GM12878 (cell line): ENCODE results near the gene SLC44A3. TPM values are rescaled to one million over a fixed set of nuclear protein-coding genes. Genes with fewer than 3 reads are reported as not detected.

Experiments used
- ATAC-seq: fragments of 200-7000 bp; cut with Tn5 transposase; 3 replicates; pipeline ENCODE4 v1.9.1; 2020; ENCODE audit warnings: mild to moderate bottlenecking, moderate library complexity
- BruUV-seq: library from RNA; stranded (reverse); fragments of 400-500 nt; replicated peaks from 2 replicates; lab custom pipeline; 2021; lab: Mats Ljungman, UMichigan
- CTCF ChIA-PET: fragments of 300-600 bp; sonication (Branson Sonifier 250); formaldehyde crosslinking; extraction: SDS; loops from one replicate; lab custom pipeline; 2021; ENCODE audit warnings: inconsistent platforms; lab: Yijun Ruan, JAX
- POLR2A ChIA-PET: fragments of 350-600 bp; formaldehyde crosslinking; extraction: SDS; loops from one replicate; lab custom pipeline; 2021; ENCODE audit warnings: inconsistent platforms; lab: Charles Lee
- RAD21 ChIA-PET: fragments of 300-600 bp; sonication (Branson Sonifier 250); formaldehyde crosslinking; loops from one replicate; lab custom pipeline; 2023; ENCODE audit warnings: antibody characterized with exemption; ENCODE audit not compliant: unreplicated experiment; lab: Charles Lee
- SMC1A ChIA-PET: fragments of 300-600 bp; sonication (Branson Sonifier 250); formaldehyde crosslinking; loops from one replicate; lab custom pipeline; 2023; ENCODE audit not compliant: unreplicated experiment, uncharacterized antibody; lab: Charles Lee
- DNase-seq: peaks from one replicate; pipeline ENCODE4 v3.0.0-alpha.2; 2011; ENCODE audit warnings: low read depth, low spot score
- FAIRE-seq: peaks from 3 replicates; lab custom pipeline; 2011; peaks lifted over from hg19 to GRCh38; lab: Jason Lieb, UNC
- H2AFZ ChIP-seq: 2 replicates; pipeline ENCODE4 v1.6.0; 2011; ENCODE audit warnings: low read depth, low read length, control low read depth; ENCODE audit not compliant: control insufficient read depth
- H3K27ac ChIP-seq: 2 replicates; pipeline ENCODE4 v1.5.1; 2011; ENCODE audit warnings: control low read depth; ENCODE audit not compliant: control insufficient read depth, insufficient read depth
- H3K27me3 ChIP-seq, 2 experiments: replicated peaks in 1 of 2; 2 replicates each; pipeline versions ENCODE4 v1.6.0 to v1.6.1; 2011; ENCODE audit warnings: low read length in 1 of 2; ENCODE audit not compliant: control insufficient read depth in 2 of 2, insufficient read depth in 2 of 2
- H3K36me3 ChIP-seq, 2 experiments: 2 replicates each; pipeline ENCODE4 v1.5.1; 2011; ENCODE audit warnings: low read length in 1 of 2; ENCODE audit not compliant: control insufficient read depth in 2 of 2, insufficient read depth in 2 of 2
- H3K4me1 ChIP-seq: 2 replicates; pipeline ENCODE4 v1.6.1; 2011; ENCODE audit warnings: mild to moderate bottlenecking, low read length, moderate library complexity, mixed read lengths; ENCODE audit not compliant: control insufficient read depth, insufficient read depth
- H3K4me2 ChIP-seq: 2 replicates; pipeline ENCODE4 v1.6.0; 2011; ENCODE audit warnings: control low read depth; ENCODE audit not compliant: control insufficient read depth, insufficient read depth
- H3K4me3 ChIP-seq: fragments of 200-600 bp; sonication (generic); 2 replicates; pipeline ENCODE4 v1.5.1; 2016
- H3K79me2 ChIP-seq: 2 replicates; pipeline ENCODE4 v1.6.0; 2011; ENCODE audit warnings: low read length; ENCODE audit not compliant: control insufficient read depth, insufficient read depth
- H3K9ac ChIP-seq: 2 replicates; pipeline ENCODE4 v1.8.0; 2011; ENCODE audit warnings: low read length, control low read depth, mixed read lengths; ENCODE audit not compliant: control insufficient read depth, insufficient read depth
- H3K9me3 ChIP-seq: replicated peaks from 3 replicates; pipeline ENCODE4 v1.5.1; 2011; ENCODE audit warnings: mild to moderate bottlenecking, low read length; ENCODE audit not compliant: control insufficient read depth, insufficient read depth
- H4K20me1 ChIP-seq: 2 replicates; pipeline ENCODE4 v1.6.0; 2011; ENCODE audit not compliant: control insufficient read depth, insufficient read depth
- BCL11A ChIP-seq: IDR thresholded peaks from 2 replicates; pipeline ENCODE4 v1.6.1; 2011; ENCODE audit warnings: low read depth, low read length
- BCLAF1 ChIP-seq: fragments of 450-650 bp; IDR thresholded peaks from 2 replicates; pipeline ENCODE4 v1.6.1; 2017; ENCODE audit warnings: antibody characterized with exemption, mild to moderate bottlenecking, moderate library complexity
- BMI1 ChIP-seq: fragments of 450-650 bp; IDR thresholded peaks from 2 replicates; pipeline ENCODE4 v1.6.1; 2016; ENCODE audit warnings: mild to moderate bottlenecking, moderate library complexity, borderline replicate concordance
- CBX3 ChIP-seq: fragments of 200-600 bp; sonication (generic); IDR thresholded peaks from 2 replicates; pipeline ENCODE4 v1.6.1; 2016; ENCODE audit warnings: low read depth, borderline replicate concordance
- CHD2 ChIP-seq: IDR thresholded peaks from 2 replicates; pipeline ENCODE4 v1.6.1; 2011; ENCODE audit warnings: low read depth, low read length, improper control_type of control experiment, borderline replicate concordance
- CTCF ChIP-seq, 3 experiments: IDR thresholded peaks in 2 of 3; conservative IDR thresholded peaks in 1 of 3; 2 replicates each; pipeline ENCODE4 v1.5.1; 2011; ENCODE audit warnings: low read depth in 3 of 3, low read length in 3 of 3, mild to moderate bottlenecking in 3 of 3, control low read depth in 2 of 3, moderate library complexity in 2 of 3, inconsistent platforms in 1 of 3, mixed read lengths in 1 of 3; ENCODE audit not compliant: control insufficient read depth in 2 of 3, insufficient read depth in 1 of 3; ENCODE audit errors: extremely low read depth in 1 of 3
- LARP7 ChIP-seq: fragments of 450-650 bp; IDR thresholded peaks from 2 replicates; pipeline ENCODE4 v1.6.1; 2017; ENCODE audit warnings: mild to moderate bottlenecking
- MAX ChIP-seq: IDR thresholded peaks from 2 replicates; pipeline ENCODE4 v1.6.1; 2012; ENCODE audit warnings: low read depth, low read length, improper control_type of control experiment
- NR2C1 ChIP-seq: fragments of 450-650 bp; IDR thresholded peaks from 2 replicates; pipeline ENCODE4 v1.6.1; 2017; ENCODE audit warnings: antibody characterized with exemption, mild to moderate bottlenecking, moderate library complexity
- NR2F1 ChIP-seq: fragments of 450-650 bp; conservative IDR thresholded peaks from 2 replicates; pipeline ENCODE4 v1.6.1; 2017; ENCODE audit warnings: mild to moderate bottlenecking
- PBX3 ChIP-seq: IDR thresholded peaks from 2 replicates; pipeline ENCODE4 v1.6.1; 2011; ENCODE audit warnings: mild to moderate bottlenecking, low read depth, low read length, moderate library complexity; ENCODE audit not compliant: insufficient replicate concordance
- POLR2AphosphoS2 ChIP-seq: IDR thresholded peaks from 2 replicates; pipeline ENCODE4 v1.6.1; 2011; ENCODE audit warnings: low read depth, mild to moderate bottlenecking, low read length, improper control_type of control experiment, moderate library complexity
- RAD21 ChIP-seq: IDR thresholded peaks from 2 replicates; pipeline ENCODE4 v1.6.1; 2011; ENCODE audit warnings: mild to moderate bottlenecking, low read depth, low read length, moderate library complexity; ENCODE audit not compliant: insufficient read depth
- RB1 ChIP-seq: fragments of 450-650 bp; formaldehyde crosslinking; IDR thresholded peaks from 2 replicates; pipeline ENCODE4 v1.6.1; 2017; ENCODE audit warnings: mild to moderate bottlenecking, borderline replicate concordance
- USF1 ChIP-seq: IDR thresholded peaks from 2 replicates; pipeline ENCODE4 v1.6.1; 2011; ENCODE audit warnings: borderline replicate concordance, low read depth, mild to moderate bottlenecking, moderate library complexity, mixed read lengths, low read length; ENCODE audit not compliant: insufficient read depth; ENCODE audit errors: extremely low read length
- WGBS: methylation state at CpG from one replicate; pipeline ENCODE4 v1.1.6; 2016; ENCODE audit warnings: low lambda C conversion rate; ENCODE audit not compliant: insufficient replicate concordance, insufficient coverage; ENCODE audit errors: missing lambda C conversion rate; 5-methylcytosine and 5-hydroxymethylcytosine counted together
- in situ Hi-C: fragments of 300-500 bp; cut with MboI; formaldehyde crosslinking; loops from 9 replicates; pipeline ENCODE4 v1.14.3; 2018; ENCODE audit warnings: mixed read lengths
- intact Hi-C: fragments of 100-400 bp; cut with micrococcal nuclease; formaldehyde crosslinking; loops from one replicate; pipeline ENCODE4 v1.14.2; 2022; ENCODE audit not compliant: unreplicated experiment
- polyA plus RNA-seq, 11 experiments: library from polyadenylated mRNA; depleted of rRNA in 4 of 11; unstranded in 6 of 11; stranded (reverse) in 5 of 11; fragments of >200 nt; fragmentation: Nextera tagmentation in 4 of 11; fragmentation: Illumina TruSeq in 1 of 11; extraction: Ambion mirVana in 4 of 11; extraction: Trizol in 1 of 11; gene quantifications; 1 replicate in 1 of 11; 2 replicates in 10 of 11; pipeline versions ENCODE4 v1.2.1 to v1.2.3, GENCODE V29; 2011 to 2016; ENCODE audit warnings: inconsistent platforms in 2 of 11, missing spikeins in 2 of 11, low read depth in 1 of 11
- total RNA-seq, 4 experiments: library from RNA; depleted of rRNA in 3 of 4; stranded (reverse); fragments of >200 nt in 3 of 4; fragmentation: Illumina TruSeq in 1 of 4; extraction: Trizol in 1 of 4; gene quantifications; 2 replicates each; pipeline versions ENCODE4 v1.2.1 to v1.2.3, GENCODE V29; 2013 to 2021

The SLC44A3 gene
- total and polyA plus RNA-seq, 10 of the 15 experiments (the other 5 are each of a cell fraction or from before 2014, with no cell fraction given), result not detected

GRCh38 chr1:94922761-94923331, 102.7 kb downstream of the SLC44A3 start (continued):
- TF ChIP-seq BCLAF1 (no peak), BCL11A (no peak), LARP7 (no peak), PBX3 (no peak)

- Histone ChIP-seq H3K27me3 (peaks cover 3 to 7% of the 10 kb centered on the region in 2 experiments; a peak in 3 of 4 replicates), H3K9me3 (no peaks in the 10 kb centered on the region), H2AFZ (no peak overlapping the region), H3K9ac (no peak overlapping the region), H3K4me2 (peak overlapping the region; percentile 21; the same call in 1 of the 2 replicates), H3K36me3 (no peaks in the 10 kb centered on the region), H3K79me2 (peaks cover 2% of the 10 kb centered on the region; the same call in 1 of the 2 replicates), H3K27ac (no peak overlapping the region), H4K20me1 (no peaks in the 10 kb centered on the region), H3K4me1 (no peaks in the 10 kb centered on the region), H3K4me3 (no peak overlapping the region; the same call in 1 of the 2 replicates)
- intact Hi-C loops (no loop called here), in situ Hi-C loops (no loop called here)
- DNase-seq (no peak), FAIRE-seq (no peak), ATAC-seq (no peak)
- ChIA-PET SMC1A (interaction anchor here (0.5 kb wide), 1 partner anchor 520 kb away, joined by 3 read pairs; no protein-coding TSS in a partner anchor), POLR2A (no interaction called here), RAD21 (no interaction called here), CTCF (interaction anchor here (1.6 kb wide), 1 partner anchor 71 kb away, joined by 6 read pairs; no protein-coding TSS in a partner anchor)
- no TSS peak for BruUV-seq
- WGBS, result 3% methylated on average over 2 of the region's 2 CpGs
- no peak for TF ChIP-seq CBX3
- no peak for TF ChIP-seq NR2C1
- TF ChIP-seq USF1, result no peak
- TF ChIP-seq MAX, result no peak
- TF ChIP-seq NR2F1, result no peak
- no peak for TF ChIP-seq RAD21
- TF ChIP-seq BMI1, result no peak
- no peak for TF ChIP-seq POLR2AphosphoS2
- TF ChIP-seq CTCF (IDR thresholded peaks at IDR 0.05 in 2 of 3, conservative IDR thresholded peaks at IDR 0.05 in 1 of 3; ENCODE audit: control insufficient read depth in 2 of 3, extremely low read depth in 1 of 3, insufficient read depth in 1 of 3, low read depth in 3 of 3, low read length in 3 of 3), result no peak
- TF ChIP-seq CHD2, result no peak
- no peak for TF ChIP-seq RB1
Observed at GRCh38 chr1:94925004-94925403, 104.8 kb downstream of the SLC44A3 start.
